Lower leg skin (tissue), 4 donors: ENCODE results near the gene HSPH1. TPM values are rescaled to one million over a fixed set of nuclear protein-coding genes. Genes with fewer than 3 reads are reported as not detected.

ENCODE experiments used
- DNase-seq, 2 donors: peaks; one replicate each; pipeline ENCODE4 v3.0.0-alpha.2; 2019; ENCODE audit warnings: low spot score in 2 of 2
- H3K4me3 ChIP-seq: fragments of 200-600 bp; sonication (generic); 2 replicates; pipeline ENCODE4 v1.5.1; 2017; ENCODE audit warnings: mild to moderate bottlenecking, low read depth; ENCODE audit not compliant: poor library complexity, severe bottlenecking
- POLR2A ChIP-seq, 2 donors: fragments of 450-650 bp; IDR thresholded peaks; one replicate each; pipeline ENCODE4 v1.6.1; 2016 to 2017; ENCODE audit warnings: antibody characterized with exemption in 2 of 2, mild to moderate bottlenecking in 1 of 2, moderate library complexity in 1 of 2
- WGBS, 2 donors: methylation state at CpG; one replicate each; pipeline ENCODE4 v1.1.5; 2018; 5-methylcytosine and 5-hydroxymethylcytosine counted together
- intact Hi-C: fragments of 100-400 bp; cut with DNase I; formaldehyde crosslinking; loops from one replicate; pipeline ENCODE4 v1.15.0; 2023; ENCODE audit warnings: low total_unique reads
- total RNA-seq, 4 donors: library from RNA; depleted of rRNA; stranded (reverse); fragments of >200 nt; gene quantifications; one replicate each; pipeline ENCODE4 v1.1.0, GENCODE V29; 2016
- TF ChIP-seq, protein P1 (sequence below), 3 donors: fragments of 450-650 bp; IDR thresholded peaks; one replicate each; pipeline ENCODE4 v1.5.1; 2016; ENCODE audit warnings: antibody characterized with exemption in 3 of 3, mild to moderate bottlenecking in 3 of 3, moderate library complexity in 2 of 3

HSPH1 gene
- total RNA-seq, 4 donors from 2014 or later: 21.6 to 29.3 (median 24.9) TPM

GRCh38 chr13:31196992-31197391 lies 35.3 kb upstream of the HSPH1 start:
- TF ChIP-seq, protein P1, sequence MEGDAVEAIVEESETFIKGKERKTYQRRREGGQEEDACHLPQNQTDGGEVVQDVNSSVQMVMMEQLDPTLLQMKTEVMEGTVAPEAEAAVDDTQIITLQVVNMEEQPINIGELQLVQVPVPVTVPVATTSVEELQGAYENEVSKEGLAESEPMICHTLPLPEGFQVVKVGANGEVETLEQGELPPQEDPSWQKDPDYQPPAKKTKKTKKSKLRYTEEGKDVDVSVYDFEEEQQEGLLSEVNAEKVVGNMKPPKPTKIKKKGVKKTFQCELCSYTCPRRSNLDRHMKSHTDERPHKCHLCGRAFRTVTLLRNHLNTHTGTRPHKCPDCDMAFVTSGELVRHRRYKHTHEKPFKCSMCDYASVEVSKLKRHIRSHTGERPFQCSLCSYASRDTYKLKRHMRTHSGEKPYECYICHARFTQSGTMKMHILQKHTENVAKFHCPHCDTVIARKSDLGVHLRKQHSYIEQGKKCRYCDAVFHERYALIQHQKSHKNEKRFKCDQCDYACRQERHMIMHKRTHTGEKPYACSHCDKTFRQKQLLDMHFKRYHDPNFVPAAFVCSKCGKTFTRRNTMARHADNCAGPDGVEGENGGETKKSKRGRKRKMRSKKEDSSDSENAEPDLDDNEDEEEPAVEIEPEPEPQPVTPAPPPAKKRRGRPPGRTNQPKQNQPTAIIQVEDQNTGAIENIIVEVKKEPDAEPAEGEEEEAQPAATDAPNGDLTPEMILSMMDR (IDR thresholded peaks at IDR 0.05): no peak
- no peak for TF ChIP-seq POLR2A (IDR thresholded peaks at IDR 0.05)
- DNase-seq: peak in 1 of 2 donors; percentile 40
- 90 to 97% methylated on average over 6 of the region's 6 CpGs for WGBS, 2 donors
- H3K4me3 ChIP-seq: no peak overlapping the region
- intact Hi-C loops: no loop called here

DNA sequence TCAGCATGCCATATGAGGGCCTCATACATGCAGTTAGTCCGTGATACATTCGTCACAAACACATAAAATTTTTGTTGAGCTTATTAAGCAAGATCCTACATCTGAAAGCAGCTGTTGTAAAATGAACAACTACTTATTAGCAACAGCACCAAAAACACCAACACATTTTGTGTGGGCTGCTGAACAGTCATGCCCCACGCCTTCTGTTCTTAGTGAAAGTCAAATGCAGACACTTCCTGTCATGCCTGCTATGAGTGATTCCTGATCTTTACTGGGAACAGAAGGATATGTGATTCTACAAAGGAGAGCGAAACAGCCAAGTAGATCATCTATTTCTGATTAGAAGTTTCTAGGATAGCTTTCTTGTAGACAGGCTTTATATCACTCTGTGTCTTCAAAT lies 33.9 kb upstream of the HSPH1 start:
- no peak for DNase-seq
- 90 to 94% methylated on average over 4 of the region's 4 CpGs for WGBS, 2 donors
- no peak overlapping the region for H3K4me3 ChIP-seq
- TF ChIP-seq POLR2A (IDR thresholded peaks at IDR 0.05): no peak
- TF ChIP-seq, protein P1 (IDR thresholded peaks at IDR 0.05): no peak
- intact Hi-C loops: no loop called here

DNA sequence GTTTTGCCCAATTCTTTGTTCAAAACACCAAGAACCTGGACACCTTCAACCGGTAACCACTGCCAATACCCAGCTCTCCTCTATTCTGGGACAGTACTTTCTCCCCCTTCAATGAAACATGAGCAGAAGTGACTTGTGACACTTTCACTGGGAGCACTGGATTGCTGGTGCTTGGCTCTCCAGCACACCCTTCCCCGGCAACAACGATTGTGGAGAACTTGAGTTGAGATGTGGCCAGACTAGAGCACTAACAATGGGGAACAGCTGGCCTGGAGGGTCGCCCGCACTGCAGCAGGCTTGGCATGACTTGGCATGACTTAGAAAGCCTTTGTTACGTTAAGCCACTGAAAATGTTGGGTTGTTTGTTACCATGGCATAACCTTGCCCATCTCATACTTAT lies 30.6 kb upstream of the HSPH1 start:
- intact Hi-C loops: no loop called here
- no peak for TF ChIP-seq POLR2A (IDR thresholded peaks at IDR 0.05)
- TF ChIP-seq, protein P1 (IDR thresholded peaks at IDR 0.05): no peak
- peak in 1 of 2 donors; percentile 46 for DNase-seq
- H3K4me3 ChIP-seq: no peak overlapping the region
- WGBS, 2 donors: 53 to 68% methylated on average over 6 of the region's 6 CpGs

DNA sequence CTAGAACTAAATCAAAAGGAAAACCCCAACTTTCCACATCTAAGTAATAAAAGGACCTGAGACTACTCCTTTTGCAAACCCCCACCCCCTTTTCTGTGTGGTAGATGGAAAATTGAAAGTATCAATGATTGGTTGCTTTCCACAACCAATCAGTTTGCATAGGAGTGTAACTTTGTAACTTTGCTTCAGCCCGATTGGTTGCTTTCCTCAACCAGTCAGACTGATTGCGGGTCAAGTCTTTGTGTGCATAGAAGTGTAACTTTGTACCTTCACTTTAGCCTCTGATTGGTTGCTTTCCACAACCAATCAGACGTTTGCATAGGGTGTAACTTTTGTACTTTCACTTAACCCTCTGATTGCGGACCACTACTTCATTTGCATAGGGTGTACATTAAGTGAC lies 30.0 kb upstream of the HSPH1 start:
- intact Hi-C loops: no loop called here
- no peak for DNase-seq
- no peak overlapping the region for H3K4me3 ChIP-seq
- TF ChIP-seq, protein P1 (IDR thresholded peaks at IDR 0.05): no peak
- 87% methylated on average over 4 of the region's 4 CpGs for WGBS, 2 donors

- DNase-seq: no peak
- TF ChIP-seq, protein P1 (IDR thresholded peaks at IDR 0.05): no peak
- no peak for TF ChIP-seq POLR2A (IDR thresholded peaks at IDR 0.05)
- intact Hi-C loops: no loop called here
- H3K4me3 ChIP-seq: no peak overlapping the region
- WGBS, 2 donors: 46 to 51% methylated on average over 7 of the region's 7 CpGs
Observed at GRCh38 chr13:31184981-31185645, 23.4 kb upstream of the HSPH1 start.

DNA sequence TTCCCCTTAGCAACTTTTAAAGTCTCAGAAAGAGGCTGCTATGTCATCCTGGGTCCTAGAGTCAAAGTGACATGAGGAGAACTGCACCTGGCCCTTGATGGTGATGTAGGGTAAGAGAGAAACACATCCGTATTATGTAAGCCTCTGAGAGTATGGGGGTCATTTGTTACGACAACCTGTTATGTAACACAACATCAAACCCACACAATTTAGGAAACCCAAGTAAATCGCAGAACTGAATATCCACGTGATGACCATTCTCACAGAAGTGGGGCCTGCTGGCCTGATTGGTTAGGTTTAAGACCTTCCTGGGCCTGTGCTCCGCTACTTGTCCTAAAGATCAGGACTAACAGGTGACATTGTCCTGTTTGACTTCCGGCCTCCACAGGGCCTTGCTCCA lies 22.7 kb upstream of the HSPH1 start:
- WGBS, 2 donors: 95% methylated on average over 6 of the region's 6 CpGs
- TF ChIP-seq, protein P1 (IDR thresholded peaks at IDR 0.05): no peak
- TF ChIP-seq POLR2A (IDR thresholded peaks at IDR 0.05): no peak
- no peak overlapping the region for H3K4me3 ChIP-seq
- DNase-seq: no peak
- intact Hi-C loops: no loop called here
